B cell (primary cell): Measurements from ENCODE around the gene MFN2. TPM values are rescaled to one million over a fixed set of nuclear protein-coding genes. Genes with fewer than 3 reads are reported as not detected.

Experiments used
- ATAC-seq: fragments of 200-7000 bp; cut with Tn5 transposase; one replicate; pipeline ENCODE4 v1.10.0; 2021; ENCODE audit warnings: low read depth, mild to moderate bottlenecking, moderate number of reproducible peaks, moderate library complexity
- CTCF ChIA-PET: fragments of 350-600 bp; sonication (Branson Sonifier 250); formaldehyde crosslinking; loops from one replicate; lab custom pipeline; 2021; ENCODE audit warnings: antibody characterized with exemption, inconsistent platforms; lab: Charles Lee
- POLR2A ChIA-PET: fragments of 350-600 bp; sonication (Branson Sonifier 250); formaldehyde crosslinking; loops from one replicate; lab custom pipeline; 2021; ENCODE audit warnings: antibody characterized with exemption; lab: Charles Lee
- DNase-seq: peaks from one replicate; pipeline ENCODE4 v3.0.0; 2013
- H2AFZ ChIP-seq: 2 replicates; pipeline ENCODE4 v1.6.1; 2012; ENCODE audit warnings: mild to moderate bottlenecking, low read depth, low read length; ENCODE audit not compliant: insufficient read depth, poor library complexity, severe bottlenecking
- H3K27ac ChIP-seq, 2 donors: 1 replicate in 1 of 2; 2 replicates in 1 of 2; pipeline ENCODE4 v1.5.1; 2012 to 2013; ENCODE audit warnings: low read length in 2 of 2, mild to moderate bottlenecking in 2 of 2, moderate library complexity in 1 of 2
- H3K27me3 ChIP-seq, 4 experiments: fragments of 200-600 bp in 1 of 4; sonication (generic) in 1 of 4; replicated peaks in 1 of 4; 1 replicate in 2 of 4; 2 replicates in 2 of 4; pipeline versions ENCODE4 v1.6.1 to v1.7.0; 2013 to 2016; ENCODE audit warnings: low read length in 3 of 4, mild to moderate bottlenecking in 2 of 4, mixed read lengths in 1 of 4, moderate library complexity in 1 of 4; ENCODE audit not compliant: insufficient read depth in 4 of 4, control insufficient read depth in 3 of 4; ENCODE audit errors: control extremely low read depth in 1 of 4
- H3K36me3 ChIP-seq, 2 experiments: replicated peaks in 1 of 2; 1 replicate in 1 of 2; 2 replicates in 1 of 2; pipeline versions ENCODE4 v1.6.1 to v1.7.1; 2013; ENCODE audit warnings: low read length in 1 of 2; ENCODE audit not compliant: insufficient read depth in 2 of 2, control insufficient read depth in 1 of 2; ENCODE audit errors: control extremely low read depth in 1 of 2, extremely low read depth in 1 of 2
- H3K4me1 ChIP-seq, 2 donors: fragments of 200-600 bp in 1 of 2; sonication (generic) in 1 of 2; 1 replicate in 1 of 2; 2 replicates in 1 of 2; pipeline versions ENCODE4 v1.5.1 to v1.6.1; 2013 to 2017; ENCODE audit warnings: low read length in 2 of 2; ENCODE audit not compliant: control insufficient read depth in 2 of 2, insufficient read depth in 2 of 2
- H3K4me2 ChIP-seq: replicated peaks from 2 replicates; pipeline ENCODE3; 2012; ENCODE audit warnings: mild to moderate bottlenecking, low read depth, low read length; ENCODE audit not compliant: poor library complexity, severe bottlenecking
- H3K4me3 ChIP-seq, 5 experiments: fragments of 200-600 bp in 1 of 5; sonication (generic) in 1 of 5; 1 replicate in 3 of 5; 2 replicates in 2 of 5; pipeline versions ENCODE4 v1.5.1 to v1.7.0; 2011 to 2016; ENCODE audit warnings: low read length in 4 of 5, mild to moderate bottlenecking in 4 of 5, low read depth in 2 of 5, control low read depth in 1 of 5, moderate library complexity in 1 of 5; ENCODE audit not compliant: insufficient read depth in 1 of 5; ENCODE audit errors: control extremely low read depth in 1 of 5, extremely low read depth in 1 of 5
- H3K79me2 ChIP-seq: fragments of 200-600 bp; sonication (generic); one replicate; pipeline ENCODE4 v1.6.0; 2016; ENCODE audit warnings: low read length; ENCODE audit not compliant: control insufficient read depth, insufficient read depth
- H3K9ac ChIP-seq: fragments of 200-600 bp; sonication (generic); 2 replicates; pipeline ENCODE4 v1.6.1; 2017; ENCODE audit warnings: mild to moderate bottlenecking, low read length, moderate library complexity
- H3K9me3 ChIP-seq, 3 donors: one replicate each; pipeline versions ENCODE4 v1.6.1 to v1.7.1; 2013; ENCODE audit warnings: low read length in 2 of 3; ENCODE audit not compliant: control insufficient read depth in 2 of 3, insufficient read depth in 1 of 3; ENCODE audit errors: control extremely low read depth in 1 of 3
- H4K20me1 ChIP-seq: 2 replicates; pipeline ENCODE4 v1.6.0; 2012; ENCODE audit warnings: mild to moderate bottlenecking, low read length; ENCODE audit not compliant: insufficient read depth, control insufficient read depth, poor library complexity, severe bottlenecking
- H3K27ac Mint-ChIP-seq: one replicate; pipeline ENCODE4 v1.8.0; 2021; ENCODE audit warnings: mixed read lengths
- H3K27me3 Mint-ChIP-seq: one replicate; pipeline ENCODE4 v1.8.0; 2021; ENCODE audit warnings: mixed read lengths
- H3K4me1 Mint-ChIP-seq: one replicate; pipeline ENCODE4 v1.8.0; 2021; ENCODE audit warnings: mixed read lengths
- H3K4me3 Mint-ChIP-seq: one replicate; pipeline ENCODE4 v1.8.0; 2021; ENCODE audit warnings: mixed read lengths
- H3K9me3 Mint-ChIP-seq: one replicate; pipeline ENCODE4 v1.8.0; 2022; ENCODE audit warnings: mixed read lengths; ENCODE audit not compliant: insufficient read depth
- CTCF ChIP-seq: fragments of 200-600 bp; IDR thresholded peaks from one replicate; pipeline ENCODE4 v1.8.0; 2022; ENCODE audit warnings: antibody characterized with exemption, mild to moderate bottlenecking
- EZH2 ChIP-seq: IDR thresholded peaks from 2 replicates; pipeline ENCODE4 v1.6.1; 2012; ENCODE audit warnings: borderline replicate concordance, low read depth, mild to moderate bottlenecking, moderate library complexity, low read length; ENCODE audit not compliant: insufficient read depth, poor library complexity, severe bottlenecking
- WGBS: methylation state at CpG from one replicate; pipeline ENCODE4 v1.1.5; 2013; ENCODE audit warnings: missing lambda C conversion rate; ENCODE audit not compliant: insufficient coverage; 5-methylcytosine and 5-hydroxymethylcytosine counted together
- intact Hi-C: fragments of 100-400 bp; cut with micrococcal nuclease; formaldehyde crosslinking; loops from one replicate; pipeline ENCODE4 v1.10.0; 2022
- polyA plus RNA-seq: library from polyadenylated mRNA; depleted of rRNA; stranded (reverse); fragments of >200 nt; gene quantifications from 2 replicates; pipeline ENCODE4 v1.2.3, GENCODE V29; 2012
- total RNA-seq, 2 donors: library from RNA; stranded (reverse); fragments of 120-200 nt in 1 of 2; gene quantifications; 1 replicate in 1 of 2; 2 replicates in 1 of 2; pipeline versions ENCODE4 v1.2.3 to v1.2.4, GENCODE V29; 2013 to 2022

The MFN2 gene
- total and polyA plus RNA-seq, 2 donors (not counting 1 experiment from before 2014, with no cell fraction given), result 24.0 to 50.0 TPM

DNA sequence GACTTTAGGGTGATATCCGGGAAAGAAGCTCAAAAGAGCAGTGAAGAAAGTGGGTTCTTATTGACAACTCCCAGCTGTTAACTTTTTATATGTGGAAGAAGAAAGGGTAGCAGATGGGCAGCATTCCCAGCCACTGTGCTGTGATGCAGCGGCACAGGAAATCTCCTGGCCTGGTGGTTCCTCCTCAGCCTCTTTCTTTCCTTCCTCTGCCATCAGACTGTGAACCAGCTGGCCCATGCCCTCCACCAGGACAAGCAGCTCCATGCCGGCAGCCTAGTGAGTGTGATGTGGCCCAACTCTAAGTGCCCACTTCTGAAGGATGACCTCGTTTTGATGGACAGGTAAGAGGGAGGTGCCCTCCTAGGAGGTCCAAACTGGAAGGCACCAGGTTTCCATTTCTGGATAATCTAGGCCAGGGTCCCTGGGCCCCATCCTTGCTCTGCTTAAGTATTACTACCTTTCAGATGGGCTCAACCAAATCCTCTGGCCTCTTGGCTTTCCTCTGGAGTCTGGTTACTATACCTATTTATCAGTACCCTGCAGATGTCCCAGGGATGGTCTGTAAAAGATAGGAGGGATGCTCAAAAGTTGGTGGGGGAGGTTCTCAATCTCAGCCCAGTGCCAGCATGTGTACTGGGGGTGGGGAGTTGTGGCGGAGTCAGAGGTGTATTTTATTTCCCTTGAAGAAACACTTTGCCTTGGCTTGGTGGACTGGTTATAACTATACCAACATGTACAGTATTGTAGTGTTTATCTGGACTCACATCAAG, 17.0 kb downstream of the MFN2 start:
- H3K4me3 ChIP-seq, result no peak overlapping the region
- Mint-ChIP-seq H3K27ac (no peak overlapping the region), H3K27me3 (no peaks in the 10 kb centered on the region), H3K4me1 (no peaks in the 10 kb centered on the region), H3K9me3 (no peaks in the 10 kb centered on the region), H3K4me3 (no peak overlapping the region)
- H3K4me2 ChIP-seq, result no peak overlapping the region
- POLR2A ChIA-PET, result interaction anchor here (0.6 kb wide), 1 partner anchor 43 kb away, joined by 8 read pairs; no protein-coding TSS in a partner anchor
- H3K27ac ChIP-seq, result no peak overlapping the region
- WGBS, result 89% methylated on average over 1 of the region's 5 CpGs
- no peak for TF ChIP-seq EZH2
- TF ChIP-seq CTCF, result no peak
- no peak for ATAC-seq
- no peaks in the 10 kb centered on the region for H3K79me2 ChIP-seq
- H3K36me3 ChIP-seq, result peaks cover 13 to 70% of the 10 kb centered on the region in 2 experiments
- H3K9ac ChIP-seq, result no peak overlapping the region
- intact Hi-C loops, result no loop called here
- DNase-seq, result no peak
- no peaks in the 10 kb centered on the region for H3K9me3 ChIP-seq
- CTCF ChIA-PET, result no interaction called here
- H4K20me1 ChIP-seq, result no peaks in the 10 kb centered on the region
- H3K27me3 ChIP-seq, result no peaks in the 10 kb centered on the region
- no peaks in the 10 kb centered on the region for H3K4me1 ChIP-seq
- no peak overlapping the region for H2AFZ ChIP-seq

DNA sequence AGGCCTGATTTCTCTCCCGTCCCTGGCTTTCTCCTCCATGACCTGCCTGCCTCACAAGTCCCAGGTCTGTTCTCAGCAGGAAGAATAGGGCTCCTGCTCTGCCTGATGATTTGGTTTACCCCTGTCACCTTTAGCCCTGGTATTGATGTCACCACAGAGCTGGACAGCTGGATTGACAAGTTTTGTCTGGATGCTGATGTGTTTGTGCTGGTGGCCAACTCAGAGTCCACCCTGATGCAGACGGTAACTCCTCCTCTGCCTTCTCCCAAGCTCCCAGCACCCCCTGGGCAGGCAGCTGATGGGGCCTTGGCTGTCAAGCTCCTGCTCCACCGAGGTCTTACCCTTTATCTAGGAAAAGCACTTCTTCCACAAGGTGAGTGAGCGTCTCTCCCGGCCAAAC, 18.4 kb downstream of the MFN2 start:
- ATAC-seq (no peak), DNase-seq (no peak)
- no peak overlapping the region for H3K4me3 ChIP-seq
- no peaks in the 10 kb centered on the region for H3K79me2 ChIP-seq
- TF ChIP-seq CTCF (no peak), EZH2 (no peak)
- no peak overlapping the region for H3K27ac ChIP-seq
- H3K9ac ChIP-seq, result no peak overlapping the region
- no peak overlapping the region for H3K4me2 ChIP-seq
- 100% methylated on average over 4 of the region's 5 CpGs for WGBS
- POLR2A ChIA-PET, result no interaction called here
- H3K9me3 ChIP-seq, result no peaks in the 10 kb centered on the region
- H3K4me1 Mint-ChIP-seq, result no peaks in the 10 kb centered on the region
- no peaks in the 10 kb centered on the region for H4K20me1 ChIP-seq
- H3K27ac Mint-ChIP-seq, result no peak overlapping the region
- H2AFZ ChIP-seq, result no peak overlapping the region
- no peaks in the 10 kb centered on the region for H3K27me3 ChIP-seq
- intact Hi-C loops, result no loop called here
- peaks cover 13 to 72% of the 10 kb centered on the region in 2 experiments for H3K36me3 ChIP-seq
- CTCF ChIA-PET, result no interaction called here
- no peak overlapping the region for H3K4me3 Mint-ChIP-seq
- H3K9me3 Mint-ChIP-seq, result no peaks in the 10 kb centered on the region
- no peaks in the 10 kb centered on the region for H3K4me1 ChIP-seq
- H3K27me3 Mint-ChIP-seq, result no peaks in the 10 kb centered on the region
